ENCODE measurements around the gene DOCK3. TPM values are rescaled to one million over a fixed set of nuclear protein-coding genes. Genes with fewer than 3 reads are reported as not detected.

DOCK3 gene
- polyA plus RNA-seq, 2 of the 4 experiments (the other 2 are of a cell fraction) = 0.40 to 0.46 TPM

- peaks cover 38% of the 10 kb centered on the region for H3K4me1 ChIP-seq
- ChIA-PET POLR2A (no interaction called here), CTCF (interaction anchor here (0.8 to 1.6 kb wide), 2 partner anchors 31 to 48 kb away, joined by 4 to 6 read pairs; no protein-coding TSS in a partner anchor)
- FAIRE-seq = no peak
- no peaks in the 10 kb centered on the region for H3K9me3 ChIP-seq
- peak overlapping the region; percentile 81 for H3K4me2 ChIP-seq
- peak overlapping the region; percentile 86 to 87 for H3K27ac ChIP-seq
- peak in 1 of 2 experiments; percentile 4 for DNase-seq (ENCODE audit: low read depth in 1 of 2, low spot score in 1 of 2)
- TF ChIP-seq TFCP2L1 (CRISPR knock-in tag; IDR thresholded peaks at IDR 0.05) (no peak), NR3C1 (IDR thresholded peaks at IDR 0.05) (no peak)
- WGBS (ENCODE audit: missing lambda C conversion rate) = 70% methylated on average over 2 of the region's 8 CpGs
- peak; percentile 8 to 10; a peak in 2 of 6 replicates for ATAC-seq
- no peak overlapping the region for H3K4me3 ChIP-seq
Measured at GRCh38 chr3:51340989-51341636, 666.4 kb downstream of the DOCK3 start.

- peak in 1 of 2 experiments; percentile 81; a peak in 4 of 6 replicates for ATAC-seq
- FAIRE-seq = no peak
- DNase-seq (ENCODE audit: low read depth in 1 of 2, low spot score in 1 of 2) = peak in 1 of 2 experiments; percentile 83
- H3K9me3 ChIP-seq = no peaks in the 10 kb centered on the region
- H3K27ac ChIP-seq = peak overlapping the region; percentile 69 to 87
- H3K4me2 ChIP-seq = peak overlapping the region; percentile 52
- POLR2A ChIA-PET = no interaction called here
- TF ChIP-seq JUN (IDR thresholded peaks at IDR 0.05) = peak in 1 of 2 experiments; percentile 34; a peak in 1 of 5 replicates
- TF ChIP-seq TFCP2L1 (CRISPR knock-in tag; IDR thresholded peaks at IDR 0.05) = no peak
- no peak for TF ChIP-seq NR3C1 (IDR thresholded peaks at IDR 0.05)
- TF ChIP-seq MAX (IDR thresholded peaks at IDR 0.05) = peak; percentile 66
- peak; percentile 84 for TF ChIP-seq MAFK (IDR thresholded peaks at IDR 0.05; ENCODE audit: partially characterized antibody)
- TF ChIP-seq ZNF302 (CRISPR knock-in tag; IDR thresholded peaks at IDR 0.05) = no peak
- peak in 1 of 2 experiments; percentile 82; a peak in 2 of 4 replicates for TF ChIP-seq CEBPB (IDR thresholded peaks at IDR 0.05)
- TF ChIP-seq FOSL2 (IDR thresholded peaks at IDR 0.05) = no peak
- TF ChIP-seq FOSL2 (CRISPR knock-in tag; IDR thresholded peaks at IDR 0.05) = peak; percentile 70
- TF ChIP-seq HES2 (IDR thresholded peaks at IDR 0.05) = no peak
- TF ChIP-seq RARB (CRISPR knock-in tag; IDR thresholded peaks at IDR 0.05) = peak; percentile 68
- TF ChIP-seq RNF2 (IDR thresholded peaks at IDR 0.05; ENCODE audit: borderline replicate concordance, low read depth) = no peak
- H3K4me1 ChIP-seq = peaks cover 38% of the 10 kb centered on the region
- no peak overlapping the region for H3K4me3 ChIP-seq
- 5% methylated on average over 7 of the region's 7 CpGs for WGBS (ENCODE audit: missing lambda C conversion rate)
- CTCF ChIA-PET = interaction anchor here (1.1 kb wide), 1 partner anchor 14 kb away, joined by 3 read pairs; no protein-coding TSS in a partner anchor
Measured at GRCh38 chr3:51343918-51344687, 669.4 kb downstream of the DOCK3 start.

GRCh38 chr3:51350751-51351150, 676.0 kb downstream of the DOCK3 start:
- DNase-seq (ENCODE audit: low read depth in 1 of 2, low spot score in 1 of 2) (no peak), FAIRE-seq (no peak), ATAC-seq (no peak)
- 83% methylated on average over 1 of the region's 1 CpG for WGBS (ENCODE audit: missing lambda C conversion rate)
- TF ChIP-seq POLR2A (IDR thresholded peaks at IDR 0.05; ENCODE audit: low read length) = no peak
- Histone ChIP-seq H3K4me3 (no peak overlapping the region), H3K4me1 (no peaks in the 10 kb centered on the region), H3K27ac (no peak overlapping the region), H3K4me2 (no peak overlapping the region), H3K9me3 (no peaks in the 10 kb centered on the region)
- POLR2A ChIA-PET = no interaction called here
- CTCF ChIA-PET = interaction anchor here (0.6 to 1.6 kb wide), 3 partner anchors 21 to 250 kb away, joined by 3 to 6 read pairs (median 5); partner anchors contain the start of gene MANF

GRCh38 chr3:51353131-51353530, 678.4 kb downstream of the DOCK3 start:
- POLR2A ChIA-PET = no interaction called here
- H3K9me3 ChIP-seq = no peaks in the 10 kb centered on the region
- DNase-seq (ENCODE audit: low read depth in 1 of 2, low spot score in 1 of 2) = no peak
- H3K4me1 ChIP-seq = no peaks in the 10 kb centered on the region
- no peak overlapping the region for H3K27ac ChIP-seq
- 78% methylated on average over 4 of the region's 4 CpGs for WGBS (ENCODE audit: missing lambda C conversion rate)
- H3K4me2 ChIP-seq = no peak overlapping the region
- CTCF ChIA-PET = interaction anchor here (1.0 kb wide), 1 partner anchor 19 kb away, joined by 3 read pairs; no protein-coding TSS in a partner anchor
- no peak for TF ChIP-seq HOXA7 (CRISPR knock-in tag; IDR thresholded peaks at IDR 0.05)
- no peak for TF ChIP-seq TFCP2L1 (CRISPR knock-in tag; IDR thresholded peaks at IDR 0.05)
- no peak overlapping the region for H3K4me3 ChIP-seq
- no peak for ATAC-seq
- FAIRE-seq = no peak

- POLR2A ChIA-PET = no interaction called here
- ATAC-seq = no peak
- no peak overlapping the region for H3K27ac ChIP-seq
- TF ChIP-seq RCOR1 (IDR thresholded peaks at IDR 0.05; ENCODE audit: low read depth, low read length) (no peak), RARB (CRISPR knock-in tag; IDR thresholded peaks at IDR 0.05) (no peak), CTCF (IDR thresholded peaks at IDR 0.05) (no peak)
- H3K4me1 ChIP-seq = no peaks in the 10 kb centered on the region
- no peak for FAIRE-seq
- no peak for DNase-seq (ENCODE audit: low read depth in 1 of 2, low spot score in 1 of 2)
- no peak overlapping the region for H3K4me2 ChIP-seq
- H3K9me3 ChIP-seq = no peaks in the 10 kb centered on the region
- 80% methylated on average over 1 of the region's 1 CpG for WGBS (ENCODE audit: missing lambda C conversion rate)
- CTCF ChIA-PET = interaction anchor here (0.6 to 1.0 kb wide), 2 partner anchors 18 to 677 kb away, joined by 3 read pairs; no protein-coding TSS in a partner anchor
- no peak overlapping the region for H3K4me3 ChIP-seq
Measured at GRCh38 chr3:51353691-51354090, 679.0 kb downstream of the DOCK3 start.

Measured in A549 (cell line).